Heart left ventricle (tissue), 16 donors: ENCODE measurements around the gene PLG. TPM values are rescaled to one million over a fixed set of nuclear protein-coding genes. Genes with fewer than 3 reads are reported as not detected.

Source experiments
- ATAC-seq, 4 donors: fragments of 200-7000 bp; cut with Tn5 transposase; one replicate each; pipeline ENCODE4 v1.9.1; 2020 to 2022; ENCODE audit warnings: moderate library complexity in 4 of 4, mild to moderate bottlenecking in 3 of 4, moderate number of reproducible peaks in 1 of 4
- DNase-seq, 5 donors: peaks; one replicate each; pipeline ENCODE4 v3.0.0-alpha.2; 2020
- H3K27ac ChIP-seq, 12 donors: fragments of 200-600 bp; sonication (generic) in 4 of 12; one replicate each; pipeline versions ENCODE4 v1.5.0 to v1.8.0; 2016 to 2022; ENCODE audit warnings: mild to moderate bottlenecking in 2 of 12
- H3K27me3 ChIP-seq, 9 donors: fragments of 200-600 bp; sonication (generic) in 2 of 9; one replicate each; pipeline versions ENCODE4 v1.5.1 to v1.8.0; 2016 to 2022; ENCODE audit warnings: mild to moderate bottlenecking in 3 of 9
- H3K36me3 ChIP-seq, 9 donors: fragments of 200-600 bp; sonication (generic) in 2 of 9; one replicate each; pipeline versions ENCODE4 v1.5.0 to v1.8.0; 2018 to 2022; ENCODE audit warnings: mild to moderate bottlenecking in 2 of 9
- H3K4me1 ChIP-seq, 12 donors: fragments of 200-600 bp; sonication (generic) in 4 of 12; one replicate each; pipeline versions ENCODE4 v1.5.0 to v1.8.0; 2016 to 2022; ENCODE audit warnings: mild to moderate bottlenecking in 3 of 12
- H3K4me3 ChIP-seq, 12 donors: fragments of 200-600 bp; sonication (generic) in 4 of 12; one replicate each; pipeline versions ENCODE4 v1.5.0 to v1.8.0; 2017 to 2022; ENCODE audit warnings: mild to moderate bottlenecking in 9 of 12, moderate library complexity in 4 of 12
- H3K9me3 ChIP-seq, 12 donors: fragments of 200-600 bp; sonication (generic) in 4 of 12; one replicate each; pipeline versions ENCODE4 v1.5.0 to v1.8.0; 2016 to 2022; ENCODE audit warnings: mild to moderate bottlenecking in 1 of 12
- POLR2A ChIP-seq, 2 donors: fragments of 450-650 bp; IDR thresholded peaks; one replicate each; pipeline ENCODE4 v1.6.1; 2017; ENCODE audit warnings: antibody characterized with exemption in 2 of 2, mild to moderate bottlenecking in 2 of 2, moderate library complexity in 2 of 2
- WGBS, 4 donors: extraction: QIAGEN DNeasy Blood & Tissue Kit in 2 of 4; methylation state at CpG; one replicate each; pipeline versions ENCODE4 v1.1.5 to v1.1.7; 2013 to 2018; 5-methylcytosine and 5-hydroxymethylcytosine counted together
- intact Hi-C, 10 donors: fragments of 100-400 bp; cut with DNase I; formaldehyde crosslinking; loops; one replicate each; pipeline versions ENCODE4 v1.11.1 to v1.14.2; 2022
- polyA plus RNA-seq, 2 donors: library from polyadenylated mRNA; stranded (reverse); fragments of 200-250 nt; gene quantifications; one replicate each; pipeline ENCODE4 v1.2.3, GENCODE V29; 2013
- total RNA-seq, 9 donors: library from RNA; depleted of rRNA in 2 of 9; stranded (reverse); fragments of >200 nt in 2 of 9; fragmentation: NEBNext Ultra II Directional in 3 of 9; extraction: Animal tissue kit (Norgen Biotek cat#: 25700) in 3 of 9; gene quantifications; one replicate each; pipeline versions ENCODE4 v1.1.0 to v1.2.4, GENCODE V29; 2016 to 2023
- TF ChIP-seq, protein P1 (sequence below), 12 donors: fragments of 200-600 bp; sonication (generic) in 4 of 12; IDR thresholded peaks; one replicate each; pipeline versions ENCODE4 v1.5.0 to v1.8.0; 2018 to 2022; ENCODE audit warnings: antibody characterized with exemption in 12 of 12, mild to moderate bottlenecking in 5 of 12
- donor health status: ischemic (EF 13 %, LVEDD 7.1; RV severe dilation, severe dysfunction).
- donor health status: healthy with polysubstance abuse.
- donor health status: DM: no; HTN: yes; CAD: no.
- donor health status: DM: no; HTN: no; CAD: no.
- donor health status: ischemic (EF 25% LVEDD 6.9; RV normal size, moderate dysfunction).
- donor health status: ischemic (EF 25% LVEDD 5.7; RV mildly dilated, moderate dysfunction).
- donor health status: healthy.
- donor health status: DM: yes; HTN: yes; CAD: no.
- donor health status: ischemic (EF 35%, LVEDD 5.7; RV mildly dilated, moderate dysfunction).
- donor health status: nonischemic (EF 11% LVEDD 7.7; RV severe dilation, severe dysfunction).
- donor health status: DM: yes; HTN: yes; CAD: no.
- donor health status: PGD.
- donor health status: ischemic (EF 29% LVEDD 5.4; RV normal size, mild dysfunction).
- donor health status: nonischemic (EF 23%, LVEDD 6.1; RV moderate dilation, normal function).

PLG gene
- total and polyA plus RNA-seq, 11 donors = 0.03 to 0.44 TPM; not detected in 9

DNA sequence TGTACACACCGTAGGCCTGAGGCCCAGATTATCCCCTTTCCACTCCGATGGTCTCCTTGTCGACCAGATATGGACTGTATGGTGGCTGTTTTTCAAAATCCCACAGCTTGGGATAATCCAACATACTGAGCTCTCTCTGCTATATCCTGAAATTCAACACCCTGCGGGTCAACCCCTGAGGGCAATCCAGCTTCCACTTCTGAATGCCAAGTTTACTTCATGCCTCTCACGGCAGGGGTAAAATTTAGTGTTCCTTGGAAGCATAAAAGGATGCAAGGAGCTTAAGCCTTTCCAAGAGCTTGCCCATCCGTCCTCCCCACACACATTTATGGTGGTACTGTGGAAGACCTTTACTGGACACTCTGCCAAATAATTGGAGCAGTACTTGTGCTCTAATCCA, 90.7 kb downstream of the PLG start:
- Histone ChIP-seq H3K27ac (no peak overlapping the region), H3K4me3 (no peak overlapping the region), H3K4me1 (no peaks in the 10 kb centered on the region), H3K36me3 (no peaks in the 10 kb centered on the region), H3K27me3 (no peaks in the 10 kb centered on the region), H3K9me3 (peaks cover 0 to 2% (median 0%) of the 10 kb centered on the region in 12 donors)
- ATAC-seq (no peak), DNase-seq (no peak)
- 80 to 87% (median 81%) methylated on average over 6 of the region's 6 CpGs for WGBS, 4 donors
- intact Hi-C loops = no loop called here
- TF ChIP-seq, protein P1, sequence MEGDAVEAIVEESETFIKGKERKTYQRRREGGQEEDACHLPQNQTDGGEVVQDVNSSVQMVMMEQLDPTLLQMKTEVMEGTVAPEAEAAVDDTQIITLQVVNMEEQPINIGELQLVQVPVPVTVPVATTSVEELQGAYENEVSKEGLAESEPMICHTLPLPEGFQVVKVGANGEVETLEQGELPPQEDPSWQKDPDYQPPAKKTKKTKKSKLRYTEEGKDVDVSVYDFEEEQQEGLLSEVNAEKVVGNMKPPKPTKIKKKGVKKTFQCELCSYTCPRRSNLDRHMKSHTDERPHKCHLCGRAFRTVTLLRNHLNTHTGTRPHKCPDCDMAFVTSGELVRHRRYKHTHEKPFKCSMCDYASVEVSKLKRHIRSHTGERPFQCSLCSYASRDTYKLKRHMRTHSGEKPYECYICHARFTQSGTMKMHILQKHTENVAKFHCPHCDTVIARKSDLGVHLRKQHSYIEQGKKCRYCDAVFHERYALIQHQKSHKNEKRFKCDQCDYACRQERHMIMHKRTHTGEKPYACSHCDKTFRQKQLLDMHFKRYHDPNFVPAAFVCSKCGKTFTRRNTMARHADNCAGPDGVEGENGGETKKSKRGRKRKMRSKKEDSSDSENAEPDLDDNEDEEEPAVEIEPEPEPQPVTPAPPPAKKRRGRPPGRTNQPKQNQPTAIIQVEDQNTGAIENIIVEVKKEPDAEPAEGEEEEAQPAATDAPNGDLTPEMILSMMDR (IDR thresholded peaks at IDR 0.05) = no peak
- TF ChIP-seq POLR2A (IDR thresholded peaks at IDR 0.05) = no peak

DNA sequence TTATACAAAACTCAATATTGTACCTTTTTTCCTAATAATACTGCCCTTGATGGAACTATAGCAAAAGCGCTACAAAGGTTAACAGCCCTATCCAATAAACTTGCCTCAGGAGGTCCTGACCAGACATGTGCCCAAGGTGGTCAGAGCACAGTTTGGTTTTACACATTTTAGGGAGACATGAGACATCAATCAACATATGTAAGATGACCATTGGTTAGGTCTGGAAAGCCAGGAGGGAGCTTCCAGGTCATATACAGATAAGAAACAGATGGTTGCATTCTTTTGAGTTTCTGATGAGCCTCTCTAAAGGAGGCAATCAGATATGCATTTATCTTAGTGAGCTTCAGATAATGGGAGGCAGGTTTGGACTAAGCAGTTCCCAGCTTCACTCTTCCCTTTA, 91.6 kb downstream of the PLG start:
- 68 to 83% (median 77%) methylated on average over 1 of the region's 1 CpG for WGBS, 4 donors
- ATAC-seq (no peak), DNase-seq (no peak)
- Histone ChIP-seq H3K27me3 (no peaks in the 10 kb centered on the region), H3K4me3 (no peak overlapping the region), H3K27ac (no peak overlapping the region), H3K9me3 (peaks cover 0 to 11% (median under 1%) of the 10 kb centered on the region in 12 donors), H3K4me1 (no peaks in the 10 kb centered on the region), H3K36me3 (no peaks in the 10 kb centered on the region)
- TF ChIP-seq POLR2A (IDR thresholded peaks at IDR 0.05) = no peak
- TF ChIP-seq, protein P1 (IDR thresholded peaks at IDR 0.05) = no peak
- intact Hi-C loops = no loop called here

DNA sequence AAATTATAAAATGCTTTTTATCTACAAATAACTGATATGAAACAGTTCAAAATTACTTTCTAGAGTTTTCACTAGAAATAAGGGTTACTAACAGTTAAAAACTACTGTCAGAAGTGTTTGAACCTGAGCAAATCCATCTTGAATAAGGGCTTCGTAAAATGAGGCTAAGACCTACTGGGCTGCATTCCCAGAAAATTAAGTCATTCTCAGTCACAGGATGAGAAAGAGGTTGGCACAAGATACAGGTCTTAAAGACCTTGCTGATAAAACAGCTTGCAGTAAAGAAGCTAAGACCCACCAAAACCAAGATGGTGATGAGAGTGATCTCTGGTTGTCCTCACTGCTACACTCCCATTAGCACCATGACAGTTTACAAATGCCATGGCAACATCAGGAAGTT, 93.7 kb downstream of the PLG start:
- peaks cover 0 to 17% (median 4%) of the 10 kb centered on the region in 12 donors for H3K9me3 ChIP-seq
- H3K4me3 ChIP-seq = no peak overlapping the region
- no peak overlapping the region for H3K27ac ChIP-seq
- intact Hi-C loops = no loop called here
- WGBS, 4 donors = 37 to 61% (median 50%) methylated on average over 1 of the region's 1 CpG
- ATAC-seq (no peak), DNase-seq (no peak)
- no peaks in the 10 kb centered on the region for H3K27me3 ChIP-seq
- no peaks in the 10 kb centered on the region for H3K36me3 ChIP-seq
- no peak for TF ChIP-seq POLR2A (IDR thresholded peaks at IDR 0.05)
- TF ChIP-seq, protein P1 (IDR thresholded peaks at IDR 0.05) = no peak
- H3K4me1 ChIP-seq = no peaks in the 10 kb centered on the region

DNA sequence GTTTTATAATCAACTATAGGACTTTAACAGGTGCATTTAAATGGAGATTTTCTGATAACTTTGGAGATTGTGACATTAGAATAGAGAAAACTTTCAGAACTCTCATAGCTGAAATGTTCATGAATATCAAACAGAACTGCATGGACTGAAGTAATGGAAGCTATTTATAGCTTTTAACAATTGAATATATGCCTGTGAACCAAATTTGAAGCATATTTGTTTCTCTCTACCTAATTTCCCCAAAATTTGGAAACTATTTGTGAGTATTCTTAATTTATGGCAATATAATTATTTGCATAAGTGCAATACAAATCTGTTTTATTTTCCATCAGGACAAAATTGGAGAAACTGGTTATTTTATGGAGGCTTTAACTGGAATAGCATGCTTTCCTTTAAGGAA, 96.6 kb downstream of the PLG start:
- intact Hi-C loops = no loop called here
- Histone ChIP-seq H3K36me3 (no peaks in the 10 kb centered on the region), H3K27ac (no peak overlapping the region), H3K9me3 (peaks cover 0 to 17% (median 4%) of the 10 kb centered on the region in 12 donors), H3K4me1 (no peaks in the 10 kb centered on the region), H3K27me3 (no peaks in the 10 kb centered on the region), H3K4me3 (no peak overlapping the region)
- no peak for ATAC-seq
- no peak for DNase-seq
- TF ChIP-seq, protein P1 (IDR thresholded peaks at IDR 0.05) = no peak
- TF ChIP-seq POLR2A (IDR thresholded peaks at IDR 0.05) = no peak
